HEK293 (cell line): ENCODE measurements around the gene CCDC142.

Experiments
- CTCF ChIA-PET: fragments of 350-600 bp; formaldehyde crosslinking; extraction: SDS; loops from one replicate; lab custom pipeline; 2021; ENCODE audit warnings: antibody characterized with exemption; lab: Yijun Ruan, JAX
- POLR2A ChIA-PET: fragments of 300-600 bp; formaldehyde crosslinking; extraction: SDS; loops from one replicate; lab custom pipeline; 2020; ENCODE audit warnings: antibody characterized with exemption, inconsistent platforms; lab: Yijun Ruan, JAX
- H3K27ac ChIP-seq: fragments of 200-500 bp; sonication (Bioruptor generic); 2 replicates; pipeline ENCODE4 v1.5.1; 2014; ENCODE audit warnings: low read depth, low read length, control low read depth, inconsistent platforms; ENCODE audit errors: extremely low read depth
- H3K36me3 ChIP-seq, 2 experiments: fragments of 200-500 bp in 1 of 2; sonication (Bioruptor generic) in 1 of 2; 1 replicate in 1 of 2; 2 replicates in 1 of 2; pipeline ENCODE4 v1.5.1; 2014 to 2017; ENCODE audit warnings: inconsistent platforms in 2 of 2, low read length in 2 of 2; ENCODE audit not compliant: control insufficient read depth in 2 of 2, insufficient read depth in 1 of 2
- H3K4me1 ChIP-seq: fragments of 200-500 bp; sonication (Bioruptor generic); 2 replicates; pipeline ENCODE4 v1.5.1; 2014; ENCODE audit warnings: mild to moderate bottlenecking, low read length, inconsistent platforms; ENCODE audit not compliant: control insufficient read depth, insufficient read depth
- H3K4me3 ChIP-seq: 2 replicates; pipeline ENCODE4 v1.5.1; 2011; ENCODE audit warnings: low read depth, mild to moderate bottlenecking, control low read depth, low read length, moderate library complexity
- H3K9me3 ChIP-seq: fragments of 200-500 bp; sonication (Bioruptor generic); 2 replicates; pipeline ENCODE4 v1.5.1; 2014; ENCODE audit warnings: low read depth, low read length, inconsistent platforms; ENCODE audit not compliant: control insufficient read depth, insufficient read depth
- FEZF1 ChIP-seq: fragments of 450-650 bp; formaldehyde crosslinking; IDR thresholded peaks from 2 replicates; pipeline ENCODE4 v1.5.1; 2016; ENCODE audit warnings: missing biosample characterization, missing genetic modification characterization
- KLF10 ChIP-seq: fragments of 450-650 bp; IDR thresholded peaks from 2 replicates; pipeline ENCODE4 v1.5.1; 2018; ENCODE audit warnings: missing biosample characterization, mild to moderate bottlenecking, missing genetic modification characterization
- KLF9 ChIP-seq: fragments of 450-650 bp; formaldehyde crosslinking; IDR thresholded peaks from 2 replicates; pipeline ENCODE4 v1.5.1; 2016; ENCODE audit warnings: missing biosample characterization, missing genetic modification characterization, low read depth
- PRDM1 ChIP-seq: fragments of 450-650 bp; formaldehyde crosslinking; IDR thresholded peaks from 2 replicates; pipeline ENCODE4; 2016; ENCODE audit warnings: missing biosample characterization, missing genetic modification characterization
- SCRT2 ChIP-seq: fragments of 450-650 bp; formaldehyde crosslinking; IDR thresholded peaks from 2 replicates; pipeline ENCODE4 v1.5.1; 2016; ENCODE audit warnings: missing biosample characterization, missing genetic modification characterization
- ZBTB20 ChIP-seq: fragments of 450-650 bp; formaldehyde crosslinking; IDR thresholded peaks from 2 replicates; pipeline ENCODE4 v1.5.1; 2016; ENCODE audit warnings: missing biosample characterization, missing genetic modification characterization
- ZEB2 ChIP-seq: fragments of 450-650 bp; formaldehyde crosslinking; IDR thresholded peaks from 2 replicates; pipeline ENCODE4 v1.5.1; 2016; ENCODE audit warnings: missing biosample characterization, missing genetic modification characterization
- ZIC2 ChIP-seq: fragments of 450-650 bp; formaldehyde crosslinking; IDR thresholded peaks from 2 replicates; pipeline ENCODE4 v1.5.1; 2016; ENCODE audit warnings: missing biosample characterization, missing genetic modification characterization
- ZNF133 ChIP-seq: fragments of 450-650 bp; formaldehyde crosslinking; IDR thresholded peaks from 2 replicates; pipeline ENCODE4 v1.5.1; 2016; ENCODE audit warnings: missing biosample characterization, missing genetic modification characterization
- ZNF138 ChIP-seq: fragments of 450-650 bp; formaldehyde crosslinking; IDR thresholded peaks from 2 replicates; pipeline ENCODE4 v1.5.1; 2016; ENCODE audit warnings: missing biosample characterization, missing genetic modification characterization, borderline replicate concordance
- ZNF155 ChIP-seq: fragments of 450-650 bp; formaldehyde crosslinking; IDR thresholded peaks from 2 replicates; pipeline ENCODE4 v1.5.1; 2016; ENCODE audit warnings: missing biosample characterization, missing genetic modification characterization
- ZNF157 ChIP-seq: fragments of 450-650 bp; formaldehyde crosslinking; IDR thresholded peaks from 2 replicates; pipeline ENCODE4 v1.5.1; 2016; ENCODE audit warnings: missing biosample characterization, missing genetic modification characterization
- ZNF341 ChIP-seq: fragments of 450-650 bp; formaldehyde crosslinking; IDR thresholded peaks from 2 replicates; pipeline ENCODE4; 2016; ENCODE audit warnings: low read depth, missing biosample characterization, missing genetic modification characterization
- ZNF350 ChIP-seq: fragments of 450-650 bp; formaldehyde crosslinking; IDR thresholded peaks from 2 replicates; pipeline ENCODE4 v1.5.0; 2017; ENCODE audit warnings: missing biosample characterization, mild to moderate bottlenecking, missing genetic modification characterization
- ZNF600 ChIP-seq: fragments of 450-650 bp; formaldehyde crosslinking; IDR thresholded peaks from 2 replicates; pipeline ENCODE4 v1.5.1; 2016; ENCODE audit warnings: missing biosample characterization, missing genetic modification characterization
- ZNF624 ChIP-seq: fragments of 450-650 bp; formaldehyde crosslinking; IDR thresholded peaks from 2 replicates; pipeline ENCODE4 v1.5.1; 2017; ENCODE audit warnings: missing biosample characterization, missing genetic modification characterization
- ZNF658 ChIP-seq: fragments of 450-650 bp; formaldehyde crosslinking; IDR thresholded peaks from 2 replicates; pipeline ENCODE4; 2016; ENCODE audit warnings: missing biosample characterization, missing genetic modification characterization
- ZNF670 ChIP-seq: fragments of 450-650 bp; formaldehyde crosslinking; IDR thresholded peaks from 2 replicates; pipeline ENCODE4 v1.5.1; 2016; ENCODE audit warnings: missing biosample characterization, missing genetic modification characterization, low read depth
- ZNF776 ChIP-seq: fragments of 450-650 bp; formaldehyde crosslinking; IDR thresholded peaks from 2 replicates; pipeline ENCODE4 v1.5.0; 2017; ENCODE audit warnings: missing biosample characterization, missing genetic modification characterization, borderline replicate concordance
- ZSCAN23 ChIP-seq: fragments of 450-650 bp; formaldehyde crosslinking; IDR thresholded peaks from 2 replicates; pipeline ENCODE4 v1.5.1; 2016; ENCODE audit warnings: missing biosample characterization, missing genetic modification characterization
- TF ChIP-seq, protein P1 (sequence below): fragments of 450-650 bp; formaldehyde crosslinking; IDR thresholded peaks from 2 replicates; pipeline ENCODE4 v1.5.1; 2016; ENCODE audit warnings: missing biosample characterization, missing genetic modification characterization
- TF ChIP-seq, protein P2 (sequence below): fragments of 450-650 bp; formaldehyde crosslinking; IDR thresholded peaks from 2 replicates; pipeline ENCODE4 v1.5.0; 2017; ENCODE audit warnings: missing biosample characterization, missing genetic modification characterization, borderline replicate concordance
- TF ChIP-seq, protein P3 (sequence below): fragments of 450-650 bp; formaldehyde crosslinking; IDR thresholded peaks from 2 replicates; pipeline ENCODE4 v1.5.1; 2016; ENCODE audit warnings: missing biosample characterization, missing genetic modification characterization
- TF ChIP-seq, protein P4 (sequence below): fragments of 450-650 bp; formaldehyde crosslinking; IDR thresholded peaks from 2 replicates; pipeline ENCODE4 v1.5.1; 2016; ENCODE audit warnings: missing biosample characterization, missing genetic modification characterization
- TF ChIP-seq, protein P5 (sequence below): fragments of 450-650 bp; formaldehyde crosslinking; IDR thresholded peaks from 2 replicates; pipeline ENCODE4 v1.5.1; 2017; ENCODE audit warnings: missing biosample characterization, missing genetic modification characterization
- TF ChIP-seq, protein P6 (sequence below): fragments of 450-650 bp; formaldehyde crosslinking; IDR thresholded peaks from 2 replicates; pipeline ENCODE4 v1.5.1; 2016; ENCODE audit warnings: missing biosample characterization, missing genetic modification characterization

The CCDC142 gene

DNA sequence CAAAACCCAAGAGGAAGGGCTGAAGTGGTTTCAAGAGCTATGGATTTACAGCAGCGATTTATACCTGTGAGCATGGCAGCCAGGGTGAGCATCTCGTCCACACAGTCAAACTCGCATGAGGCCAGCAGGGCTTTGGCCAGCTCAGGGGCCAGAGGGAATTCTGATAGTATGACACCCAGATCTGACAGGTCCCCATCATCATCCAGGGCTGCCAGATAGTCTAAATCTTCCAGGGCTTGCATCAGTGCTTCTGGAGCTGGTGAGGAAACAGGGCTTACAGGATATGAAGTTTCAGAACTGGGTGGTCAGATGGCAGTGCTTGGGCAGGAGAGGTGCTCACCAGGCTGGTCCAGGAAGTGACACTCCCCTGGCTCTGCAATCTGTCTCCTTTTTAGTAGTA, 39.7 kb upstream of the CCDC142 start (continued):
- TF ChIP-seq ZEB2, result no peak

DNA sequence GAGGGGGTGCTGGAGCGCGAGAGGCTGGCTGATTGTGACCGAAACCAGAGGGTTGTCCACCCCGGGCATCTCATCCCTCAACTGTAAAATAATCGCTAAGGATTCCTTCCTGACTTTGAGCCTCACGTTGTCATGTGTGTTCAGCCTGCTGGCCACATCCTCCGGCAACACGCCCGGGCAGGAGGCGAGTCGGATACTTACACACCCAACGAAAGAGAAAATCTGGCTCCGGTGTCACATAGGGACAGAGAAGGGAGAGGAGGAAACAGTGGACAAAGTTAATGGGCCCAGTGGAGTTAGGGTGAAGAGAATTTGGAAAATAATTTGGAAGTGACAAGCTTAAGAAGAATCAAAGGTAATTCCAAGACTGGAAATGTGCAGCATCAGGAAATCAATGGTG, 33.9 kb upstream of the CCDC142 start:
- H3K4me1 ChIP-seq, result no peaks in the 10 kb centered on the region
- H3K4me3 ChIP-seq, result no peak overlapping the region
- H3K27ac ChIP-seq, result no peak overlapping the region
- H3K9me3 ChIP-seq, result no peaks in the 10 kb centered on the region
- H3K36me3 ChIP-seq, result no peaks in the 10 kb centered on the region
- ChIA-PET POLR2A (no interaction called here), CTCF (no interaction called here)
- TF ChIP-seq ZNF600 (tag by site-specific recombination) (no peak), ZNF658 (tag by site-specific recombination) (no peak), FEZF1 (tag by site-specific recombination) (no peak), KLF9 (no peak), ZNF624 (tag by site-specific recombination) (no peak), ZNF670 (tag by site-specific recombination) (no peak), KLF10 (tag by site-specific recombination) (no peak), ZNF138 (no peak), ZNF350 (no peak), ZNF776 (tag by site-specific recombination) (no peak)
- TF ChIP-seq, protein P1, sequence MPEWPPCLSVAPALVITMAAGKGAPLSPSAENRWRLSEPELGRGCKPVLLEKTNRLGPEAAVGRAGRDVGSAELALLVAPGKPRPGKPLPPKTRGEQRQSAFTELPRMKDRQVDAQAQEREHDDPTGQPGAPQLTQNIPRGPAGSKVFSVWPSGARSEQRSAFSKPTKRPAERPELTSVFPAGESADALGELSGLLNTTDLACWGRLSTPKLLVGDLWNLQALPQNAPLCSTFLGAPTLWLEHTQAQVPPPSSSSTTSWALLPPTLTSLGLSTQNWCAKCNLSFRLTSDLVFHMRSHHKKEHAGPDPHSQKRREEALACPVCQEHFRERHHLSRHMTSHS (tag by site-specific recombination), result no peak
- TF ChIP-seq, protein P2, sequence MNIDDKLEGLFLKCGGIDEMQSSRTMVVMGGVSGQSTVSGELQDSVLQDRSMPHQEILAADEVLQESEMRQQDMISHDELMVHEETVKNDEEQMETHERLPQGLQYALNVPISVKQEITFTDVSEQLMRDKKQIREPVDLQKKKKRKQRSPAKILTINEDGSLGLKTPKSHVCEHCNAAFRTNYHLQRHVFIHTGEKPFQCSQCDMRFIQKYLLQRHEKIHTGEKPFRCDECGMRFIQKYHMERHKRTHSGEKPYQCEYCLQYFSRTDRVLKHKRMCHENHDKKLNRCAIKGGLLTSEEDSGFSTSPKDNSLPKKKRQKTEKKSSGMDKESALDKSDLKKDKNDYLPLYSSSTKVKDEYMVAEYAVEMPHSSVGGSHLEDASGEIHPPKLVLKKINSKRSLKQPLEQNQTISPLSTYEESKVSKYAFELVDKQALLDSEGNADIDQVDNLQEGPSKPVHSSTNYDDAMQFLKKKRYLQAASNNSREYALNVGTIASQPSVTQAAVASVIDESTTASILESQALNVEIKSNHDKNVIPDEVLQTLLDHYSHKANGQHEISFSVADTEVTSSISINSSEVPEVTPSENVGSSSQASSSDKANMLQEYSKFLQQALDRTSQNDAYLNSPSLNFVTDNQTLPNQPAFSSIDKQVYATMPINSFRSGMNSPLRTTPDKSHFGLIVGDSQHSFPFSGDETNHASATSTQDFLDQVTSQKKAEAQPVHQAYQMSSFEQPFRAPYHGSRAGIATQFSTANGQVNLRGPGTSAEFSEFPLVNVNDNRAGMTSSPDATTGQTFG (tag by site-specific recombination), result no peak
- TF ChIP-seq, protein P3, sequence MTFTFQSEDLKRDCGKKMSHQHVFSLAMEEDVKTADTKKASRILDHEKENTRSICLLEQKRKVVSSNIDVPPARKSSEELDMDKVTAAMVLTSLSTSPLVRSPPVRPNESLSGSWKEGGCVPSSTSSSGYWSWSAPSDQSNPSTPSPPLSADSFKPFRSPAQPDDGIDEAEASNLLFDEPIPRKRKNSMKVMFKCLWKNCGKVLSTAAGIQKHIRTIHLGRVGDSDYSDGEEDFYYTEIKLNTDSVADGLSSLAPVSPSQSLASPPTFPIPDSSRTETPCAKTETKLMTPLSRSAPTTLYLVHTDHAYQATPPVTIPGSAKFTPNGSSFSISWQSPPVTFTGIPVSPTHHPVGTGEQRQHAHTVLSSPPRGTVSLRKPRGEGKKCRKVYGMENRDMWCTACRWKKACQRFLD (tag by site-specific recombination), result no peak
- TF ChIP-seq, protein P4, sequence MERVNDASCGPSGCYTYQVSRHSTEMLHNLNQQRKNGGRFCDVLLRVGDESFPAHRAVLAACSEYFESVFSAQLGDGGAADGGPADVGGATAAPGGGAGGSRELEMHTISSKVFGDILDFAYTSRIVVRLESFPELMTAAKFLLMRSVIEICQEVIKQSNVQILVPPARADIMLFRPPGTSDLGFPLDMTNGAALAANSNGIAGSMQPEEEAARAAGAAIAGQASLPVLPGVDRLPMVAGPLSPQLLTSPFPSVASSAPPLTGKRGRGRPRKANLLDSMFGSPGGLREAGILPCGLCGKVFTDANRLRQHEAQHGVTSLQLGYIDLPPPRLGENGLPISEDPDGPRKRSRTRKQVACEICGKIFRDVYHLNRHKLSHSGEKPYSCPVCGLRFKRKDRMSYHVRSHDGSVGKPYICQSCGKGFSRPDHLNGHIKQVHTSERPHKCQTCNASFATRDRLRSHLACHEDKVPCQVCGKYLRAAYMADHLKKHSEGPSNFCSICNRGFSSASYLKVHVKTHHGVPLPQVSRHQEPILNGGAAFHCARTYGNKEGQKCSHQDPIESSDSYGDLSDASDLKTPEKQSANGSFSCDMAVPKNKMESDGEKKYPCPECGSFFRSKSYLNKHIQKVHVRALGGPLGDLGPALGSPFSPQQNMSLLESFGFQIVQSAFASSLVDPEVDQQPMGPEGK (tag by site-specific recombination), result no peak
- TF ChIP-seq, protein P5, sequence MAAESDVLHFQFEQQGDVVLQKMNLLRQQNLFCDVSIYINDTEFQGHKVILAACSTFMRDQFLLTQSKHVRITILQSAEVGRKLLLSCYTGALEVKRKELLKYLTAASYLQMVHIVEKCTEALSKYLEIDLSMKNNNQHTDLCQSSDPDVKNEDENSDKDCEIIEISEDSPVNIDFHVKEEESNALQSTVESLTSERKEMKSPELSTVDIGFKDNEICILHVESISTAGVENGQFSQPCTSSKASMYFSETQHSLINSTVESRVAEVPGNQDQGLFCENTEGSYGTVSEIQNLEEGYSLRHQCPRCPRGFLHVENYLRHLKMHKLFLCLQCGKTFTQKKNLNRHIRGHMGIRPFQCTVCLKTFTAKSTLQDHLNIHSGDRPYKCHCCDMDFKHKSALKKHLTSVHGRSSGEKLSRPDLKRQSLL (tag by site-specific recombination), result no peak

DNA sequence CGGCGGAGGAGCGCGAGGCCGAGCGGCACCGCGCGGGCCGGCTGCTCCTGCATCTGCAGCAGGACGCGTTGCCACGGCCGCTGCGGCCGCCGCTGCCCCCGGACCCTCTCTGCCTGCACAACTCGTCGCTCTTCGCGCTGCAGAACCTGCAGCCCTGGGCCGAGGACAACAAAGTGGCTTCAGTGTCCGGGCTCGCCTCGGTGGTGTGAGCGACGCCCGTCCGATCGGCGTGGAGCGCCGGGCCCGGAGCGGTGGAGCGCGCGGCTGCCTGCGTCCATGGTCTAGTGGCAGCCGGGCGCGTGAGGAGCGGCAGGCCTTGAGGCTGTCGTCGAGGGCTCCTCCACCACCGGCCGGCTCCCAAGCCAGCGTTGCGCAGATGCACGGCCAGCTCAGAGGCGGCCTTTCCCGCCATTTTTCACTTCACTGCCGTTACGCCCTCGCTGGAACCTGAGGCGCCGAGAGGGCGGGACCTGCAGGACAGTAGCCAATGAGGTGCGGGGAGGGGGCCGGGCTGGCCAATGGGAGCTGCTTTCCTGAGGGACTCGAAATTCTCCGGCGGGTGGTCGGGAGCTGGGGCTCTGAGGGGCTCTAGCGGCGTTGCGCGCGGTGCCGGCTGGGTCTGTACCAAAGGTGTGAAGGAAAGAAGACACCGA, 33.3 kb upstream of the CCDC142 start:
- Histone ChIP-seq H3K4me3 (no peak overlapping the region), H3K9me3 (no peaks in the 10 kb centered on the region), H3K4me1 (no peaks in the 10 kb centered on the region), H3K36me3 (no peaks in the 10 kb centered on the region), H3K27ac (no peak overlapping the region)
- POLR2A ChIA-PET, result no interaction called here
- no peak for TF ChIP-seq PRDM1
- no peak for TF ChIP-seq ZNF157 (tag by site-specific recombination)
- TF ChIP-seq, protein P6, sequence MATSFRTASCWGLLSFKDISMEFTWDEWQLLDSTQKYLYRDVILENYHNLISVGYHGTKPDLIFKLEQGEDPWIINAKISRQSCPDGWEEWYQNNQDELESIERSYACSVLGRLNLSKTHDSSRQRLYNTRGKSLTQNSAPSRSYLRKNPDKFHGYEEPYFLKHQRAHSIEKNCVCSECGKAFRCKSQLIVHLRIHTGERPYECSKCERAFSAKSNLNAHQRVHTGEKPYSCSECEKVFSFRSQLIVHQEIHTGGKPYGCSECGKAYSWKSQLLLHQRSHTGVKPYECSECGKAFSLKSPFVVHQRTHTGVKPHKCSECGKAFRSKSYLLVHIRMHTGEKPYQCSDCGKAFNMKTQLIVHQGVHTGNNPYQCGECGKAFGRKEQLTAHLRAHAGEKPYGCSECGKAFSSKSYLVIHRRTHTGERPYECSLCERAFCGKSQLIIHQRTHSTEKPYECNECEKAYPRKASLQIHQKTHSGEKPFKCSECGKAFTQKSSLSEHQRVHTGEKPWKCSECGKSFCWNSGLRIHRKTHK (tag by site-specific recombination), result no peak
- no peak for TF ChIP-seq ZSCAN23 (tag by site-specific recombination)
- no peak for TF ChIP-seq ZBTB20 (tag by site-specific recombination)
- no peak for TF ChIP-seq SCRT2 (tag by site-specific recombination)
- TF ChIP-seq ZIC2 (tag by site-specific recombination), result no peak
- TF ChIP-seq KLF9, result no peak
- no peak for TF ChIP-seq ZNF341
- TF ChIP-seq ZNF155 (tag by site-specific recombination), result no peak
- no peak for TF ChIP-seq ZNF133 (tag by site-specific recombination)
- CTCF ChIA-PET, result no interaction called here
